Kidney epithelial cell (primary cell): ENCODE results near the gene IL6R. TPM values are rescaled to one million over a fixed set of nuclear protein-coding genes. Genes with fewer than 3 reads are reported as not detected.

Experiments
- DNase-seq: peaks from one replicate; pipeline ENCODE4 v3.0.0-alpha.2; 2010; ENCODE audit warnings: low read depth
- H3K27me3 ChIP-seq: 2 replicates; pipeline ENCODE4 v1.6.0; 2011; ENCODE audit warnings: low read length; ENCODE audit not compliant: control insufficient read depth, insufficient read depth
- H3K36me3 ChIP-seq: 2 replicates; pipeline ENCODE4 v1.5.1; 2011; ENCODE audit warnings: low read length; ENCODE audit not compliant: control insufficient read depth, insufficient read depth
- H3K4me3 ChIP-seq: 2 replicates; pipeline ENCODE4 v1.5.1; 2011; ENCODE audit warnings: low read depth, mild to moderate bottlenecking, control low read depth, low read length
- total RNA-seq: library from RNA; depleted of rRNA; stranded (reverse); fragments of >200 nt; gene quantifications from 2 replicates; pipeline ENCODE4 v1.2.3, GENCODE V29; 2015
- TF ChIP-seq, protein P1 (sequence below): IDR thresholded peaks from 2 replicates; pipeline ENCODE4 v1.5.1; 2011; ENCODE audit warnings: mild to moderate bottlenecking, moderate library complexity, low read length, control low read depth, inconsistent platforms; ENCODE audit not compliant: insufficient read depth, poor library complexity, severe bottlenecking

Gene IL6R
- total RNA-seq, 1 donor from 2014 or later = 9.6 TPM

DNA sequence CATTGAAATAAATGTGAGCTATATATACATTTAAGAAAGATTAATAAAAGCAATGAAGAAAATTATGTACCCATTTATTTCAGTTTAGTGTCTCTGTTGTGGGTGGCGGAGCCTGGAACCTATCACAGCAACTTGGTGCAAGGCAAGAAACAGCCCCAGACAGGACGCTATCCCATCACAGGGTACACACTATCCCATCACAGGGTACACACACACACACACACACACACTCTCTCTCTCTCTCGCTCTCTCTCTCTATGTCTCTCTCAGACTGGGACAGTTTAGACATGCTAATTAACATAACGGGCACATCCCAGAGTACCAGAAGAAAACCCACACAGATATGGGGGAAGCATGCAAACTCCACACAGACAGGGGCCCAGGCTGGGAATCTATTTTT is 6.5 kb upstream of the IL6R start:
- Histone ChIP-seq H3K4me3 (no peak overlapping the region), H3K36me3 (no peaks in the 10 kb centered on the region), H3K27me3 (no peaks in the 10 kb centered on the region)
- DNase-seq = no peak
- TF ChIP-seq, protein P1, sequence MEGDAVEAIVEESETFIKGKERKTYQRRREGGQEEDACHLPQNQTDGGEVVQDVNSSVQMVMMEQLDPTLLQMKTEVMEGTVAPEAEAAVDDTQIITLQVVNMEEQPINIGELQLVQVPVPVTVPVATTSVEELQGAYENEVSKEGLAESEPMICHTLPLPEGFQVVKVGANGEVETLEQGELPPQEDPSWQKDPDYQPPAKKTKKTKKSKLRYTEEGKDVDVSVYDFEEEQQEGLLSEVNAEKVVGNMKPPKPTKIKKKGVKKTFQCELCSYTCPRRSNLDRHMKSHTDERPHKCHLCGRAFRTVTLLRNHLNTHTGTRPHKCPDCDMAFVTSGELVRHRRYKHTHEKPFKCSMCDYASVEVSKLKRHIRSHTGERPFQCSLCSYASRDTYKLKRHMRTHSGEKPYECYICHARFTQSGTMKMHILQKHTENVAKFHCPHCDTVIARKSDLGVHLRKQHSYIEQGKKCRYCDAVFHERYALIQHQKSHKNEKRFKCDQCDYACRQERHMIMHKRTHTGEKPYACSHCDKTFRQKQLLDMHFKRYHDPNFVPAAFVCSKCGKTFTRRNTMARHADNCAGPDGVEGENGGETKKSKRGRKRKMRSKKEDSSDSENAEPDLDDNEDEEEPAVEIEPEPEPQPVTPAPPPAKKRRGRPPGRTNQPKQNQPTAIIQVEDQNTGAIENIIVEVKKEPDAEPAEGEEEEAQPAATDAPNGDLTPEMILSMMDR = no peak

DNA sequence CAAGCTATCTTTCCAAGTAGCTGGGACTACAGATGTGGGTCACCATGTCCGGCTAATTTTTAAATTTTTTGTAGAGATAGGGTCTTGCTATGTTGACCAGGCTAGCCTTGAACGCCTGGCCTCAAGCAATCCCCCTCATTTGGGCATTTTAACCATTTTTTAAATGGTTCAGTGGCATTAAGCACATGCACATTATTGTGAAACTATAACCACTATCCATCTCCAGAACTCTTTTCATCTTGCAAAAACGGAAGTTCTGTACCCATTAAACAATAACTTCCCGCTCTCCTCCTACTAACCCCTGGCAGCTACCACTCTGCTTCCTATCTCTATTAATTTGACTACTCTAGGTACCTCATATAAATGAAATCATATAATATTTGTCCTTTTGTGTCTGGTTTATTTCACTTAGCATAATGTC is 4.8 kb upstream of the IL6R start:
- Histone ChIP-seq H3K27me3 (no peaks in the 10 kb centered on the region), H3K4me3 (no peak overlapping the region), H3K36me3 (no peaks in the 10 kb centered on the region)
- no peak for DNase-seq
- TF ChIP-seq, protein P1 = no peak

DNA sequence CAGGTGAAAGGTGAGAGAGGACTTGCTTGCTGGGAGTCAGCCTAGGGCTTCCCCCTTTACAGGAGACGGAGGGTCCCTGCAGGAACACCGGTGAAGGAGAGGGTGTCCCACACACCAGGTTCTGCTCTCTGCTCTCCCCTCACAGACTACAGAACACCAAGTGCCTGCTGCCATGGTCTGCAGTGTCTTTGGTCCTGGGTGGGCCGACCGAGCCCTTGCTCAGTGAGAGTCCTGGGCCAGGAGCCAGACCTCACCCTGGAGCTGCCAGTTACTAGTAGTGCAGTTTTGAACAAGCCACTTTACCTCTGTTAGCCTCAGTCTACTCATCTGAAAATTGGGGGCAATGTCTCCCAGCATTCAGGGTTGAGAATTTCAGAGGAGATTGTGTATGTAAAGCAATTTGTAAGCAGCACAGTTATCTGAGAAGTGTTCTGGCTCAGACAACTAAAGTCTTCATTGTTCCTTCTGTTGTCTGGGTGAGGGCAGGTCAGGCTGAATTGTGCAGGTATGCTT is 2.7 kb upstream of the IL6R start:
- no peaks in the 10 kb centered on the region for H3K36me3 ChIP-seq
- TF ChIP-seq, protein P1 = no peak
- no peaks in the 10 kb centered on the region for H3K27me3 ChIP-seq
- no peak overlapping the region for H3K4me3 ChIP-seq
- no peak for DNase-seq

DNA sequence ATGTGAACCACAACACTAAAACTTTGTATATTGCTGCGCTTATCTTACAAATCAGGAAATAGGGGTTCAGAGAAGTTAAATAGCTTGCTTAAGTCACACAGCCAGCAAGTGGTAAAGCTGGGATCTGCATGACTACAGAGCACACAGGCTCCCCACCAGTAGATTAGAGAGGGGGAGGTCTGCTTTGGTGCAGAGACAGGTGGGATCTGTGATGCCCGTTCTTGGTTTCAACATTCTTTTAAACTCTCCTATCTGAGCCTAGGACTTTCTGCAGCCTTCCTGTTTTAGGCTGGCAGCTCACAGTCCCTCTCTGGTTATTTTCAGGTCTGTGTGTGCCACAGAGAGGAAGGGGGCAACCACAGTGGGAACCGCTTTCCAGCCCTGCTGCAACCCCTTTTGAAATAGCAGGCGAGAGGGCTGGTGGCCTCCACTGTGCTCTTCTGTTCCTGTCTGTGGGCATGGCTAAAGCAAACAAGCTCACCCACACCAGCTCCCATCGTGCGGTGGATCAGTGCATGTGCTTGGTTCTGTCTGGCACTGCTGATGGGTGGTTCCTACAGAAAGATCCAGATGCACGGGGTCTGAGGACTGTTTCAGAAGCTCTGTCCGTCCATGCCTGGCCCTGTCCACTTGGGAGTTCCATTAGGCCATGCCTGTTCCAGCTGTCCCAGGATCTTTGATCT is 1.7 kb upstream of the IL6R start:
- DNase-seq = no peak
- Histone ChIP-seq H3K36me3 (no peaks in the 10 kb centered on the region), H3K27me3 (no peaks in the 10 kb centered on the region), H3K4me3 (no peak overlapping the region)
- TF ChIP-seq, protein P1 = no peak

DNA sequence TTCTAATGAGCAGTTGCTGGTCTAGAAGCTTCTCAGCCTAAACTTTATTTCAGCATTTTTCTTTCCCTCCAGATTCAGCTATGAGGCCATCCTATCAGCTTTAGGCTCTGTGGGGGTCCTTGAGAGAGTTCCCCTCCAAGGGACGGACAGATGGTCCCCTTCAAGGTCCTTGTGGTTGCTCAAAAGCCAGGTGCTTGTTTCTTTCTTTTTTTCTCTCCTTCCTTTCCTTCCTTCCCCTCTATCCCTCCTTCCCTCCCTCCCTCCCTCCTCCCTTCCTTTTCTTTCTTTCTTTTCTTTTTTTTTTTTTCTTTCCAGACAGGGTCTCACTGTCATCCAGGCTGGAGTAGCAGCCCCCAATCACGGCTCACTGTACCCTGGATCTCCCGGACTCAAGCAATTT is 1.2 kb upstream of the IL6R start:
- no peak for DNase-seq
- Histone ChIP-seq H3K27me3 (no peaks in the 10 kb centered on the region), H3K36me3 (no peaks in the 10 kb centered on the region), H3K4me3 (no peak overlapping the region)
- TF ChIP-seq, protein P1 = no peak

DNA sequence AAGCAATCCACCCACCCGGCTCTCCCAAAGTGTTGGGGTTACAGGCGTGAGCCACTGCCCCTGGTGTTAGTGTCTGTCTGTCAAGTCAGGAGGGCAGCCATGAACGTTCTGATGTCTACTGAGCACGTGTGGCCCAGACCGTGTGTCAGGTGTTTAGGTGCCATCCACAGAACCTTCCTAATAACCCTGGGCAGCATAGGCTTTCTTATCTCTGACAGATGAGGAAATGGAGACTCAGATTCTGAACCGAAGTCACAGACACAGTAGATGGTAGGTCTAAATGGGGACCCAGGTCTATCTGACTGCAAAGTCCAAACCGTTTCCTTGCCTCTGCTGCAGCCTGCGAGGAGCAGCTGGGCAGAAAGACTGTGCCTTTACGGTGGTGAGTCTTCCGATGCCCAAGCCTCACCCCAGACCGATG is 622 bp upstream of the IL6R start:
- Histone ChIP-seq H3K36me3 (no peaks in the 10 kb centered on the region), H3K27me3 (no peaks in the 10 kb centered on the region), H3K4me3 (no peak overlapping the region)
- DNase-seq = no peak
- TF ChIP-seq, protein P1 = no peak
